ENCODE measurements around the gene P3H3. TPM values are rescaled to one million over a fixed set of nuclear protein-coding genes. Genes with fewer than 3 reads are reported as not detected.

P3H3 gene
- total RNA-seq, 2 donors from 2014 or later: 25.7 to 28.8 TPM

DNA sequence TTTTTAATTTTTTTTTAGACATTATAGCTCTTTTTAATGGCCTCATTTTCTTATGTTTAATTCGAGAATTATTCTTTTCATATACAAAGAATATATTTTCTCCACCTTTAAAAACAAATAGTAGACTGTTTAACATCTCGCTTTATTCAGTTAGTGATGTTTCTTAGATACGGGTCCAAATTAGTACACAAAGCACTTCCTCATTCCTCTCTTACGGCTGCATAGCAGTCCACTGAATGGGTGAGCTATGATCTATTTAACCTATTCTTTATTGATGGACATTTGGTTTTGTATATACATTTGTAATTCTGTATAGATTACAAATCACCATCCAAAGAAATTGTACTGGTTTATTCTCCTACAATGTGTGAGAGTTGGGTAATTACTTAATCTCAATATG lies 14.8 kb upstream of the P3H3 start:
- H3K4me3 ChIP-seq: no peak overlapping the region
- TF ChIP-seq POLR2AphosphoS5 (IDR thresholded peaks at IDR 0.05): no peak
- TF ChIP-seq, protein P1, sequence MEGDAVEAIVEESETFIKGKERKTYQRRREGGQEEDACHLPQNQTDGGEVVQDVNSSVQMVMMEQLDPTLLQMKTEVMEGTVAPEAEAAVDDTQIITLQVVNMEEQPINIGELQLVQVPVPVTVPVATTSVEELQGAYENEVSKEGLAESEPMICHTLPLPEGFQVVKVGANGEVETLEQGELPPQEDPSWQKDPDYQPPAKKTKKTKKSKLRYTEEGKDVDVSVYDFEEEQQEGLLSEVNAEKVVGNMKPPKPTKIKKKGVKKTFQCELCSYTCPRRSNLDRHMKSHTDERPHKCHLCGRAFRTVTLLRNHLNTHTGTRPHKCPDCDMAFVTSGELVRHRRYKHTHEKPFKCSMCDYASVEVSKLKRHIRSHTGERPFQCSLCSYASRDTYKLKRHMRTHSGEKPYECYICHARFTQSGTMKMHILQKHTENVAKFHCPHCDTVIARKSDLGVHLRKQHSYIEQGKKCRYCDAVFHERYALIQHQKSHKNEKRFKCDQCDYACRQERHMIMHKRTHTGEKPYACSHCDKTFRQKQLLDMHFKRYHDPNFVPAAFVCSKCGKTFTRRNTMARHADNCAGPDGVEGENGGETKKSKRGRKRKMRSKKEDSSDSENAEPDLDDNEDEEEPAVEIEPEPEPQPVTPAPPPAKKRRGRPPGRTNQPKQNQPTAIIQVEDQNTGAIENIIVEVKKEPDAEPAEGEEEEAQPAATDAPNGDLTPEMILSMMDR (IDR thresholded peaks at IDR 0.05): no peak
- no peak for TF ChIP-seq POLR2A (IDR thresholded peaks at IDR 0.05)
- WGBS: 50% methylated on average over 4 of the region's 4 CpGs
- H3K36me3 ChIP-seq: no peaks in the 10 kb centered on the region
- no peak overlapping the region for H3K27ac ChIP-seq
- no peaks in the 10 kb centered on the region for H3K27me3 ChIP-seq (replicated peaks; ENCODE audit: insufficient read depth)
- intact Hi-C loops (cut with DNase I): no loop called here
- no peaks in the 10 kb centered on the region for H3K4me1 ChIP-seq (replicated peaks)
- H3K9me3 ChIP-seq: no peaks in the 10 kb centered on the region
- DNase-seq (ENCODE audit: low spot score): no peak

DNA sequence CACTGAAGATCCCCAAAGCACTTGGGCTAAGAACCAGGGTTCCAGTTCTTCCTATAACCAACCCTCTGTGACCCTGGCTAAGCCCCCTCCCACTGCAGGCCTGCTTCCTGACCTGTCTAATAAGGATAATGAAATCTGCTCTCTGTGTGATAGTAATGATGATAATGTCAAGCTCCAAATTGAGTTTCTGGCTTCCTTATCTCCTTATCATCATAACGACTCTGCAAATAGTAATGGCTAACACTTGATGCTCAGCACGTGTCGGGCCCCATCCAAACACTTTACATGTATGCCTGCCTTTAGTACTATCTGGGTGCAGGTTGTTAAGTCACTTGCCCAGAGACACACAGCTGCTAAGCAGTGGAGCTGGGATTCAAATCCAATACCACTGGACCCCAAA lies 11.6 kb upstream of the P3H3 start:
- TF ChIP-seq POLR2A (IDR thresholded peaks at IDR 0.05) (no peak), POLR2AphosphoS5 (IDR thresholded peaks at IDR 0.05) (no peak)
- TF ChIP-seq, protein P1 (IDR thresholded peaks at IDR 0.05): no peak
- H3K4me3 ChIP-seq: no peak overlapping the region
- no peak for DNase-seq (ENCODE audit: low spot score)
- H3K4me1 ChIP-seq (replicated peaks): no peaks in the 10 kb centered on the region
- intact Hi-C loops (cut with DNase I): no loop called here
- H3K27me3 ChIP-seq (replicated peaks; ENCODE audit: insufficient read depth): no peaks in the 10 kb centered on the region
- 44% methylated on average over 3 of the region's 3 CpGs for WGBS
- H3K27ac ChIP-seq: no peak overlapping the region
- no peaks in the 10 kb centered on the region for H3K36me3 ChIP-seq
- H3K9me3 ChIP-seq: no peaks in the 10 kb centered on the region

DNA sequence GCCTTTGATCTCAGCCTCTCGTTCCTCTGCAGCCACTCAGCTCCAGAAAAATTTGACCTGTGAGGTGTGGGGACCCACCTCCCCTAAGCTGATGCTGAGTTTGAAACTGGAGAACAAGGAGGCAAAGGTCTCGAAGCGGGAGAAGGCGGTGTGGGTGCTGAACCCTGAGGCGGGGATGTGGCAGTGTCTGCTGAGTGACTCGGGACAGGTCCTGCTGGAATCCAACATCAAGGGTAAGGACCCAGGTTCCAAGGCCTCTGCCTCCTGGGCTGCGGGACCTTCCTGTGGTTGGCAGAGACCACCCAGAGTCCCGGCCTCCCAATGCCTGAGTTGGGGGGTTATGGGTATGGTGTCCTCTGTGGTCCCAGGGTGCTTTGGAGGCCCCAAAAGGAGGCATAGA lies 11.1 kb upstream of the P3H3 start:
- Histone ChIP-seq H3K27me3 (replicated peaks; ENCODE audit: insufficient read depth) (no peaks in the 10 kb centered on the region), H3K9me3 (no peaks in the 10 kb centered on the region), H3K27ac (no peak overlapping the region), H3K4me1 (replicated peaks) (no peaks in the 10 kb centered on the region), H3K4me3 (no peak overlapping the region), H3K36me3 (no peaks in the 10 kb centered on the region)
- DNase-seq (ENCODE audit: low spot score): no peak
- 74% methylated on average over 8 of the region's 8 CpGs for WGBS
- TF ChIP-seq, protein P1 (IDR thresholded peaks at IDR 0.05): no peak
- TF ChIP-seq POLR2AphosphoS5 (IDR thresholded peaks at IDR 0.05) (no peak), POLR2A (IDR thresholded peaks at IDR 0.05) (no peak)
- intact Hi-C loops (cut with DNase I): no loop called here

DNA sequence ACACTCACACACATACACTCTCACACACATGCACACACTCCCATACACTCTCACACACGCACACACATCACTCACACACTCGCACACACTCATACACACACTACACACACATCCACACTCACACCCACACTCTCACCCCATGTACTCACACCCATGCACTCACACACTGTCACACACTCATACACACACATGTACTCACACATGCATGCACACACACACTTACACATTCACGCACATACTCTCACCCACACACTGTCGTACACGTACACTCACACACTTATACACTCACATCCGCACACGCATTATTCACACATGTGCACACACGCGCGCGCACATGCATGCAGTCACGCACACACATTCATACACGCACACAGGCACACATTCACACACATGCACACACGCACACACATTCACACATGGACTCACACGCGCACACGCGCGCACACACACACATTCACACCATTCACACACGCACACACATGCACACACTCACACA lies 10.5 kb upstream of the P3H3 start:
- no peak for TF ChIP-seq POLR2A (IDR thresholded peaks at IDR 0.05)
- TF ChIP-seq, protein P1 (IDR thresholded peaks at IDR 0.05): no peak
- no peak for TF ChIP-seq POLR2AphosphoS5 (IDR thresholded peaks at IDR 0.05)
- Histone ChIP-seq H3K4me3 (no peak overlapping the region), H3K9me3 (no peaks in the 10 kb centered on the region), H3K4me1 (replicated peaks) (no peaks in the 10 kb centered on the region), H3K27me3 (replicated peaks; ENCODE audit: insufficient read depth) (no peaks in the 10 kb centered on the region), H3K36me3 (no peaks in the 10 kb centered on the region), H3K27ac (no peak overlapping the region)
- DNase-seq (ENCODE audit: low spot score): no peak
- 92% methylated on average over 20 of the region's 20 CpGs for WGBS
- intact Hi-C loops (cut with DNase I): no loop called here

DNA sequence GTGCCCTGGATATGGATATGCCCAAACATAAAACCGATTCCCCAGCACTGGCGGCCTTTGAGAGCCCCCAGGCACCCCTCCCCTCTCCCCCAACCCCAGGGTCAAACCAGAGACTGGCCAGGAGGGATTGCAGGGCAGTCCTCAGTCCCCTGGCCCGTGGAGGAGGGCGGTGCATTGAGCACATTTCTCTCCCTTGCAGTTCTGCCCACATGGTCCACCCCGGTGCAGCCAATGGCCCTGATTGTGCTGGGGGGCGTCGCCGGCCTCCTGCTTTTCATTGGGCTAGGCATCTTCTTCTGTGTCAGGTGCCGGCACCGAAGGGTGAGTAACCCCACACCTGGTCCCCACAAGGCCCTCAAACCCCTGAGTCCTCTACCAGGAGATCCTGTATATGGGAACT lies 10.0 kb upstream of the P3H3 start:
- TF ChIP-seq POLR2A (IDR thresholded peaks at IDR 0.05) (no peak), POLR2AphosphoS5 (IDR thresholded peaks at IDR 0.05) (no peak)
- TF ChIP-seq, protein P1 (IDR thresholded peaks at IDR 0.05): no peak
- Histone ChIP-seq H3K27ac (no peak overlapping the region), H3K4me1 (replicated peaks) (no peaks in the 10 kb centered on the region), H3K4me3 (no peak overlapping the region), H3K36me3 (no peaks in the 10 kb centered on the region), H3K27me3 (replicated peaks; ENCODE audit: insufficient read depth) (no peaks in the 10 kb centered on the region), H3K9me3 (no peaks in the 10 kb centered on the region)
- intact Hi-C loops (cut with DNase I): no loop called here
- no peak for DNase-seq (ENCODE audit: low spot score)
- WGBS: 63% methylated on average over 10 of the region's 10 CpGs
